OCI-LY3 (cell line): ENCODE results near the gene SPESP1.
A peak's percentile ranks its signal among the peaks of the same experiment; 100 is the strongest.

Experiments used
- H2AFZ ChIP-seq: fragments of 200-600, 300-600 bp; shearing (Covaris generic); 2 replicates; pipeline ENCODE4 v1.6.0; 2014; ENCODE audit warnings: antibody characterized with exemption, low read depth, low read length
- H3K27ac ChIP-seq: fragments of 200-600, 300-600 bp; sonication (generic); 2 replicates; pipeline ENCODE4 v1.5.1; 2014; ENCODE audit warnings: mild to moderate bottlenecking, low read length, moderate library complexity, mixed read lengths
- H3K27me3 ChIP-seq: fragments of 200-600, 300-600 bp; sonication (generic); 2 replicates; pipeline ENCODE4 v1.6.1; 2014; ENCODE audit warnings: low read depth, low read length, mixed read lengths
- H3K36me3 ChIP-seq: fragments of 200-600, 300-600 bp; sonication (generic); replicated peaks from 2 replicates; pipeline ENCODE3; 2014; ENCODE audit warnings: low read depth, low read length, mixed read lengths
- H3K4me1 ChIP-seq: fragments of 300-600, 200-600 bp; sonication (generic); 2 replicates; pipeline ENCODE4 v1.6.1; 2014; ENCODE audit warnings: low read length, mixed read lengths
- H3K4me2 ChIP-seq: fragments of 200-600, 300-600 bp; sonication (generic); 2 replicates; pipeline ENCODE4 v1.6.1; 2014; ENCODE audit warnings: low read length, mixed read lengths
- H3K4me3 ChIP-seq: fragments of 300-600, 200-600 bp; sonication (generic); 2 replicates; pipeline ENCODE4 v1.5.1; 2014; ENCODE audit warnings: antibody characterized with exemption, mild to moderate bottlenecking, low read length, moderate library complexity
- H3K79me2 ChIP-seq: fragments of 300-600, 200-600 bp; shearing (Covaris generic); 2 replicates; pipeline ENCODE4 v1.6.1; 2014; ENCODE audit warnings: mild to moderate bottlenecking, low read length, mixed read lengths
- H3K9ac ChIP-seq: fragments of 300-600, 200-600 bp; shearing (Covaris generic); 2 replicates; pipeline ENCODE4 v1.6.0; 2014; ENCODE audit warnings: mild to moderate bottlenecking, low read length, moderate library complexity
- H3K9me3 ChIP-seq: fragments of 200-600, 300-600 bp; shearing (Covaris generic); 2 replicates; pipeline ENCODE4 v1.6.1; 2014; ENCODE audit warnings: low read length, mixed read lengths; ENCODE audit not compliant: insufficient read depth
- H4K20me1 ChIP-seq: fragments of 200-600, 300-600 bp; sonication (generic); 2 replicates; pipeline ENCODE4 v1.6.1; 2016; ENCODE audit warnings: low read length, mixed read lengths; ENCODE audit not compliant: insufficient read depth
- EZH2phosphoT487 ChIP-seq: fragments of 200-600 bp; shearing (Covaris generic); IDR thresholded peaks from 2 replicates; pipeline ENCODE4 v1.6.1; 2018; ENCODE audit warnings: antibody characterized with exemption, mixed run types, low read depth
- TF ChIP-seq, protein P1 (sequence below): fragments of 200-600, 300-600 bp; sonication (generic); IDR thresholded peaks from 2 replicates; pipeline ENCODE4 v1.5.1; 2014; ENCODE audit warnings: antibody characterized with exemption, low read length, low read depth

SPESP1 gene

DNA sequence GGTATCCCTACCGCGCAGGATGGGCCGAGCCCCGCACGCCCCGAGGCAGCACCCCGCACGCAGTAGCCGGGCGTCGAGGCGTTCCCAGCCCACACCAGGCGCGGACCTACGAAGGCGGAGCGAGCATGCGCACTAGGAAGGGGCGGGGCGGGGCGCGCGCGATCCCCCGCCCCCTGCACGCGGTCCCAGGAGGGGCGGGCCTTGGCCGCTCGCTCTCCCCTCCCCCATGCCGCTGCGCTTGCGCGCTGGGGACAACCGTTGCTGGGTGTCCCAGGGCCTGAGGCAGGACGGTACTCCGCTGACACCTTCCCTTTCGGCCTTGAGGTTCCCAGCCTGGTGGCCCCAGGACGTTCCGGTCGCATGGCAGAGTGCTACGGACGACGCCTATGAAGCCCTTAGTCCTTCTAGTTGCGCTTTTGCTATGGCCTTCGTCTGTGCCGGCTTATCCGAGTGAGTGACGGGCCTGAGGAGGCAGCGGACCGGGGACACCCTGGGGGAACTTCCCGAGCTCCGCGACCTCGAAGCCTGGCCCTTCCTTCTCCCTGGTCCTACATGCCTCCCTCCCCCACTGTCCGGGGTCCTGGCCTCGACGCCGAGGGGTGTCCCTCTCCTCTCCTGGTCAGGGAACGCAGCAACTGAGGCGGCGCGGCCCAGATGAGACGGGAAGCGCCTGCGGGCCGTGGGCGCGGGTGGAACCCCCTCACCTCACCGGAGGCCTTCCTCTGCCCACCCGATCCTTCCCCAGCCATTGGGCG lies at the start of gene SPESP1:
Gene SPESP1 (plus strand): TSS at position 258 of the 755 bp plus-strand sequence. CDS start 129 bp downstream, at position 387.
- no peaks in the 10 kb centered on the region for H3K36me3 ChIP-seq
- no peak within 1 kb of the TSS for H3K4me2 ChIP-seq
- H3K27me3 ChIP-seq, result peaks cover 12% of the 10 kb centered on the region; the same call in 1 of the 2 replicates
- H3K79me2 ChIP-seq, result no peaks in the 10 kb centered on the region
- no peak within 1 kb of the TSS for H2AFZ ChIP-seq
- no peak within 1 kb of the TSS for H3K4me3 ChIP-seq
- no peaks in the 10 kb centered on the region for H4K20me1 ChIP-seq
- H3K27ac ChIP-seq, result no peak within 1 kb of the TSS
- H3K4me1 ChIP-seq, result peaks cover 2% of the 10 kb centered on the region; the same call in 1 of the 2 replicates
- no peak within 1 kb of the TSS for H3K9ac ChIP-seq
- no peak for TF ChIP-seq EZH2phosphoT487
- TF ChIP-seq, protein P1, sequence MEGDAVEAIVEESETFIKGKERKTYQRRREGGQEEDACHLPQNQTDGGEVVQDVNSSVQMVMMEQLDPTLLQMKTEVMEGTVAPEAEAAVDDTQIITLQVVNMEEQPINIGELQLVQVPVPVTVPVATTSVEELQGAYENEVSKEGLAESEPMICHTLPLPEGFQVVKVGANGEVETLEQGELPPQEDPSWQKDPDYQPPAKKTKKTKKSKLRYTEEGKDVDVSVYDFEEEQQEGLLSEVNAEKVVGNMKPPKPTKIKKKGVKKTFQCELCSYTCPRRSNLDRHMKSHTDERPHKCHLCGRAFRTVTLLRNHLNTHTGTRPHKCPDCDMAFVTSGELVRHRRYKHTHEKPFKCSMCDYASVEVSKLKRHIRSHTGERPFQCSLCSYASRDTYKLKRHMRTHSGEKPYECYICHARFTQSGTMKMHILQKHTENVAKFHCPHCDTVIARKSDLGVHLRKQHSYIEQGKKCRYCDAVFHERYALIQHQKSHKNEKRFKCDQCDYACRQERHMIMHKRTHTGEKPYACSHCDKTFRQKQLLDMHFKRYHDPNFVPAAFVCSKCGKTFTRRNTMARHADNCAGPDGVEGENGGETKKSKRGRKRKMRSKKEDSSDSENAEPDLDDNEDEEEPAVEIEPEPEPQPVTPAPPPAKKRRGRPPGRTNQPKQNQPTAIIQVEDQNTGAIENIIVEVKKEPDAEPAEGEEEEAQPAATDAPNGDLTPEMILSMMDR, result no peak
- H3K9me3 ChIP-seq, result no peaks in the 10 kb centered on the region

DNA sequence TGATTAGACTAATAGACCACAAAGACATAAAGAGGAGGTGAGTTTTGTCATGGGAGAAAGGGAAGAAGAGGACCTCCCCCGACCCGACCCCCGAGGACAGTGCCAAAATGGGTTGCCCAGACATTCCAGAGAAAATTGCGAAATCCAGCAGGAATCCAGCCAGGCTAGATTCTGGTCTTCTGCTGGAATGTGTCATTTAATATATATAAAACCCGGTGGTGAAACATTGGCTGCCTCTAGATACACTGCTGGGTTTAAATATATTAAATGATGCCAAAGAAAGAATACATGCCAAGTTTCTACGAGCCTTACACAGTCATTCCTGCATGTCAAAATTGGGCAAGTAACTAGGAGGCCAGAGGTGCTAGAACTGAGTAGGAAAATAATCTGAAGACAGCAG lies 45.3 kb upstream of the SPESP1 start:
- TF ChIP-seq, protein P1, result no peak
- TF ChIP-seq EZH2phosphoT487, result no peak
- no peak overlapping the region for H2AFZ ChIP-seq
- no peaks in the 10 kb centered on the region for H3K79me2 ChIP-seq
- no peaks in the 10 kb centered on the region for H4K20me1 ChIP-seq
- H3K9me3 ChIP-seq, result no peaks in the 10 kb centered on the region
- peaks cover 5% of the 10 kb centered on the region for H3K4me1 ChIP-seq
- 0 out of 2 replicates have a peak, but pooled peaks cover 5% of the 10 kb centered on the region for H3K27me3 ChIP-seq
- H3K9ac ChIP-seq, result no peak overlapping the region
- no peak overlapping the region for H3K27ac ChIP-seq
- no peak overlapping the region for H3K4me3 ChIP-seq
- no peaks in the 10 kb centered on the region for H3K36me3 ChIP-seq
- no peak overlapping the region for H3K4me2 ChIP-seq

DNA sequence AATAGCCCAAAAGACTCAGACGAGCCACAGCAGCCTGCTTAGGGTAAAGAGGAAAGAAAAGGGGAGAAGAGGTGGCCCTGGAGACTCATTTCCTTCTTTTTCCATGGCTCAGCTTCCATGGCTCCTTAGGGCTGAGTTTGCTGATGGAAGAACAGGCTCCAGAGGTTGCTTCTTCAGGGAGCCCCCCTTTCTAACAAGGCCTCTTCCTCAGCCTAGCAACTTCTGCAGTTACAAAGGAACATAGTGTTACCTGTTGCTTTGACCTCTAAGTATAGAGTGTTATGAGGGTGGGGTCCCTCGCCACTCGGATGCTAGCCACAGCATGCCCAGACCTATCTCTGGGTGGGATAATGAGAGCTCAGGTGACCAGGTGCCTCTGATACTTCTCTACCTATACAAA lies 43.2 kb upstream of the SPESP1 start:
- TF ChIP-seq EZH2phosphoT487, result no peak
- TF ChIP-seq, protein P1, result no peak

DNA sequence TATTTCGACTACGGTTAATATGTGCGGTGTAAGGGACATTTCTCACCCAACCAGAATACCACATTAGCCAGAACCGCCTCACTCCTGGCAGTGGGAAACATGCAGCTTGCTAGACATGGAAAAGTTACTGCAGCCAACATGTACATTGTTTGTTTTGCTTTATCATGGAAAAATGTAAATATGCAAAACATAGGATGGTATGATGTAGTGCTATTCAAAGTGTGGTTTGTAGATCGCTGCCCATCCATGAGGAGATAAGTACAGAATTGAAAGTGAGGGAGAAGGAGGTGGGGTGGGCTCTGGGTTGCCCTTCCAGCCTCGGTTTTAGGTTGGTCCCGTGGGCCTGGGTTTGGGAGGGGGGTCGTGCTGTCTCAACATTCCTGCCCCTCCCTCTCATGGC lies 42.5 kb upstream of the SPESP1 start:
- H3K9ac ChIP-seq, result peak overlapping the region; percentile 17; the same call in 1 of the 2 replicates
- TF ChIP-seq, protein P1, result no peak
- TF ChIP-seq EZH2phosphoT487, result no peak
- H2AFZ ChIP-seq, result peak overlapping the region; percentile 87; the same call in 1 of the 2 replicates
- peak overlapping the region; percentile 81 for H3K4me3 ChIP-seq
- peaks cover 11% of the 10 kb centered on the region; the same call in 1 of the 2 replicates for H3K27me3 ChIP-seq
- H4K20me1 ChIP-seq, result no peaks in the 10 kb centered on the region
- H3K9me3 ChIP-seq, result no peaks in the 10 kb centered on the region
- peak overlapping the region; percentile 79 for H3K4me2 ChIP-seq
- H3K4me1 ChIP-seq, result peaks cover 5% of the 10 kb centered on the region
- no peaks in the 10 kb centered on the region for H3K36me3 ChIP-seq
- no peaks in the 10 kb centered on the region for H3K79me2 ChIP-seq
- H3K27ac ChIP-seq, result no peak overlapping the region

More for the DNA sequence above, 43.2 kb upstream of the SPESP1 start:
- no peaks in the 10 kb centered on the region for H3K79me2 ChIP-seq
- H3K9me3 ChIP-seq, result no peaks in the 10 kb centered on the region
- H3K27ac ChIP-seq, result no peak overlapping the region
- H3K27me3 ChIP-seq, result peaks cover 5% of the 10 kb centered on the region; the same call in 1 of the 2 replicates
- H3K36me3 ChIP-seq, result no peaks in the 10 kb centered on the region
- no peak overlapping the region for H3K4me3 ChIP-seq
- no peak overlapping the region for H2AFZ ChIP-seq
- H3K9ac ChIP-seq, result no peak overlapping the region
- no peak overlapping the region for H3K4me2 ChIP-seq
- peaks cover 5% of the 10 kb centered on the region for H3K4me1 ChIP-seq
- H4K20me1 ChIP-seq, result no peaks in the 10 kb centered on the region
